ENCODE data around the gene ZNF319. TPM values are rescaled to one million over a fixed set of nuclear protein-coding genes. Genes with fewer than 3 reads are reported as not detected.
"Not testable (repeated sequence)": the region's sequence is repeated elsewhere in the genome, so short reads cannot be mapped to it uniquely, and the experiment has no call there.

The ZNF319 gene
- polyA plus RNA-seq, 6 donors from 2014 or later, result 3.1 to 10.7 (median 6.0) TPM

- no peaks in the 10 kb centered on the region for H3K36me3 Mint-ChIP-seq
- no peaks in the 10 kb centered on the region for H3K9me3 Mint-ChIP-seq
- peaks cover 8 to 25% (median 14%) of the 10 kb centered on the region in 3 donors for H3K27me3 Mint-ChIP-seq
- ATAC-seq (ENCODE audit: low read depth in 2 of 2) (no peak), DNase-seq (no peak)
- peaks cover 4 to 17% (median 16%) of the 10 kb centered on the region in 3 donors for H3K4me1 Mint-ChIP-seq
- H3K27ac Mint-ChIP-seq, result peak overlapping the region in 1 of 6 donors; percentile 8
- no peak overlapping the region for H3K4me3 Mint-ChIP-seq
Observed at GRCh38 chr16:57982385-57982784, 18.1 kb downstream of the ZNF319 start.

DNA sequence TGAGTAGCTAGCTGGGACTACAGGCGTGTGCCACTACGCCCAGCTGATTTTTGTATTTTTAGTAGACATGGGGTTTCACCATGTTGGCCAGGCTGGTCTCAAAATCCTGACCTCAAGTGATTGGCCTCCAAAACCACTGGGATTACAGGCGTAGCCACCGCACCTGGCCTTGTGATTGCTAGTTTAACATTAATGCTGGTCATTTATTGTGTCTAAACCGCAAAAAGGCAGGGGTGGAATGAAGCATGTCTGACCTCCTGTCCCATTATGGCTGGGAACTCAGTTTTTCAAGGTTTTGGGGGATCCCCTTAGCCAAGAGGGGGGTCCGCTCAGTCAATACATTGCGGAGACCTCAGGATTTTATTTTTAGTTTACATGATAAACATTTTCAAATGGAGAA is 18.8 kb downstream of the ZNF319 start:
- H3K9me3 Mint-ChIP-seq, result no peaks in the 10 kb centered on the region
- H3K36me3 Mint-ChIP-seq, result no peaks in the 10 kb centered on the region
- peaks cover 8 to 25% (median 14%) of the 10 kb centered on the region in 3 donors for H3K27me3 Mint-ChIP-seq
- peaks cover 4 to 17% (median 16%) of the 10 kb centered on the region in 3 donors for H3K4me1 Mint-ChIP-seq
- H3K27ac Mint-ChIP-seq, result no peak overlapping the region
- no peak for DNase-seq
- no peak for ATAC-seq (ENCODE audit: low read depth in 2 of 2)
- peak overlapping the region in 1 of 8 donors; percentile 36 for H3K4me3 Mint-ChIP-seq

DNA sequence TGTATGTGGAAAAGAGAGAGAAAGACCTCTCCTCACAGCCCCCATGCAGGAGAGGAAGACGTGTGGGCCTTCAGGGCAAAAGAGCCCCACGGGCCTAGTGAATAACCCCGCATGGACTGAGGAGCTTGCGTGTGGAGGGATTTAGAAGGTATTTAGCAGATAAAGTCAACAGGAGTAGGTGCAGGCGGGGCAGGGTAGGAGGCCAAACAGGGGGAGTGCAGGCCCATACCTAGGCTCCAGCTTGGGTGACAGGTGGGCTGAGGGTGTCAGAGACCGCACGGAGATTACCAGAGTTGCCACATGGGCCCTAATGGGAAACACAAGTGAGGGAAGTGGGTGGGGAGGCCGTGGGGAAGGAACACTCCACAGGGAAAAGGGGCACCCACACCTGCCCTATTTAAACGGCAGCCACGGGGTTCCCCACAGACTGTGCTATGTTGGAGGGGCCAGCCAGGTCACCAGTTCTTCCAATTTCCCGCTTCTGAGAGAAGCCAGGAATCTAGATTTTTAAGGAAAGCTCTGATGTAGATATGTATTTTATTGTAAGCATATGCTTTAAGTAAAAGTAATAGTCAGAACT is 21.4 kb downstream of the ZNF319 start:
- no peaks in the 10 kb centered on the region for H3K36me3 Mint-ChIP-seq
- no peak overlapping the region for H3K27ac Mint-ChIP-seq
- H3K27me3 Mint-ChIP-seq, result peaks cover 8 to 25% (median 19%) of the 10 kb centered on the region in 3 donors
- ATAC-seq (ENCODE audit: low read depth in 2 of 2) (no peak), DNase-seq (no peak)
- no peaks in the 10 kb centered on the region for H3K9me3 Mint-ChIP-seq
- no peak overlapping the region for H3K4me3 Mint-ChIP-seq
- H3K4me1 Mint-ChIP-seq, result peaks cover 0 to 3% (median under 1%) of the 10 kb centered on the region in 3 donors

DNA sequence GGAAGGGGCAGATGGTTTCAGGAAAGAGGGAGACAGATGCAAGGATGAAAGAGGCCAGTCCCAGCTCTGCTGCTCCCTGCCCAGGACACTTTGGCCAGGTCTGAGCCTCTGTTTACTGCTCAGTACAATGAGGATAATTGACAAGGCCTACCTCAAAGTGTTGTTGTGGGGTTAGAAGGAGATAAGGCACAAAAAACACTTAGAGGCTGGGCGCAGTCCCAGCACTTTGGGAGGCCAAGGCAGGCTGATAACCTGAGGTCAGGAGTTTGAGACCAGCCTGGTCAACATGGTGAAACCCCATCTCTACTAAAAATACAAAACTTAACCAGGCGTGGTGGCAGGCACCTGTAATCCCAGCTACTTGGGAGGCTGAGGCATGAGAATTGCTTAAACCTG is 22.4 kb downstream of the ZNF319 start:
- H3K4me1 Mint-ChIP-seq; ATAC-seq (ENCODE audit: low read depth in 2 of 2); H3K4me3 Mint-ChIP-seq; H3K36me3 Mint-ChIP-seq; H3K9me3 Mint-ChIP-seq; H3K27ac Mint-ChIP-seq; DNase-seq: not testable (repeated sequence)
- peaks cover 8 to 34% (median 25%) of the 10 kb centered on the region in 3 donors for H3K27me3 Mint-ChIP-seq

DNA sequence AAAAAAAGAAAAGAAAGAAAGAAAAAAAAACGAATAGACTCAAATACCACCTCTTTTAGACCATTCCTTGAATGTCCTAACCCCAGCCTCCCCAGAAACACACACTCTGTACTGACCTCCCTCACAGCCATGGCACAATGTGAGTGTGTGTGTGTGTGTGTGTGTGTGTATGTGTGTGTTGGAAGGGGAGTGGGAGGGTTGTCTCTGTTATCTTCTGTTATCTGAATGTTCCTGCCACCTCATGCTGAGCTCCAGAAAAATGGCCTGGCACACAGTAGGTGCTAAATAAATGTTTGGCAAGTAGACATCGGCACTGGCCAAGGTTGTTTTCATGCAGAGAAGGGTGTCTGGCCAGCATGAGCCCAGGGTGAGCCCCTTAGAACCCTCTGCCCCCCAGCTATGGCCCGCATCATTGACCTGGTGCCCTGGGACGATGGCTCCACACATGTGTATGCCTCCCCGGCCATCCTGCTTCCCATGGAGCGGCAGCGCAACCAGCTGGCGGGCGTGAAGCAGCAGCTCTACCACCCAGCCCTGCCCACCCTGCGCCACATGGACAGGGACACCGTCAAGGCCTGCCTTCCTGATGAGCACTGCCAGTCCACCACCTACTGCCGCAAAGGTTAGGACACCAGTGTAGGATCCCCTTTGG is 22.9 kb downstream of the ZNF319 start:
- Mint-ChIP-seq H3K27me3 (peaks cover 8 to 39% (median 29%) of the 10 kb centered on the region in 3 donors), H3K27ac (no peak overlapping the region), H3K4me3 (no peak overlapping the region), H3K4me1 (no peaks in the 10 kb centered on the region), H3K9me3 (no peaks in the 10 kb centered on the region), H3K36me3 (no peaks in the 10 kb centered on the region)
- ATAC-seq (ENCODE audit: low read depth in 2 of 2) (no peak), DNase-seq (no peak)

- Mint-ChIP-seq H3K27me3 (peaks cover 14 to 43% (median 34%) of the 10 kb centered on the region in 3 donors), H3K4me3 (no peak overlapping the region), H3K9me3 (no peaks in the 10 kb centered on the region), H3K4me1 (no peaks in the 10 kb centered on the region), H3K27ac (no peak overlapping the region), H3K36me3 (no peaks in the 10 kb centered on the region)
- ATAC-seq (ENCODE audit: low read depth in 2 of 2), result no peak
- no peak for DNase-seq
Observed at GRCh38 chr16:57976331-57976796, 24.1 kb downstream of the ZNF319 start.

DNA sequence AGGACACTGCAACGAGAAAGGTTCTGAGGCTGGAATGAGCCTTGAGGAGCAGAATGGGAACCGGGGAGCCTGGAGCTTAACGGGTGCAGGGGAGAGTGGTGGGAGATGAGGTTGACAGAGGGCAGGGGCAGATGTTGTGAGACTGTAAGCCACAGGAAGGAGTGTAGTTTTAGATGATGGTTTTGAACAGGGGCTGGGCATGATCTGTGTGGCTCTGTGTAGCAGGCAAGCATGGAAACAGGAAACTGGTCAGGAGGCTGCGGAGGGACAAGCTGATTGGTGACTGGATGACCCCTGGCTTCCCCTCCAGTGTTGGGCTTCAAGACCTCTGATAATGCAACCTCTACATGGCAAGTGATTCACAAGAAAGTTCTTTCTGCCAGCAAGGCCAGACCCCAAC is 28.2 kb downstream of the ZNF319 start:
- Mint-ChIP-seq H3K27ac (no peak overlapping the region), H3K4me3 (no peak overlapping the region), H3K27me3 (peaks cover 11 to 42% (median 37%) of the 10 kb centered on the region in 3 donors), H3K36me3 (no peaks in the 10 kb centered on the region), H3K4me1 (no peaks in the 10 kb centered on the region), H3K9me3 (no peaks in the 10 kb centered on the region)
- no peak for ATAC-seq (ENCODE audit: low read depth in 2 of 2)
- no peak for DNase-seq

GRCh38 chr16:57971848-57972247 is 28.6 kb downstream of the ZNF319 start:
- ATAC-seq (ENCODE audit: low read depth in 2 of 2) (no peak), DNase-seq (no peak)
- Mint-ChIP-seq H3K9me3 (no peaks in the 10 kb centered on the region), H3K27me3 (peaks cover 11 to 42% (median 37%) of the 10 kb centered on the region in 3 donors), H3K4me1 (peaks cover 0 to 3% (median 0%) of the 10 kb centered on the region in 3 donors), H3K4me3 (no peak overlapping the region), H3K27ac (no peak overlapping the region), H3K36me3 (no peaks in the 10 kb centered on the region)

GRCh38 chr16:57970970-57971369 is 29.5 kb downstream of the ZNF319 start, which contains the start of gene CNGB1:
Gene CNGB1 (minus strand): TSS chr16:57971128. CDS start chr16:57967286, 3,842 bp downstream.
- peaks cover 11 to 42% (median 37%) of the 10 kb centered on the region in 3 donors for H3K27me3 Mint-ChIP-seq
- H3K36me3 Mint-ChIP-seq, result no peaks in the 10 kb centered on the region
- peaks cover 0 to 3% (median 0%) of the 10 kb centered on the region in 3 donors for H3K4me1 Mint-ChIP-seq
- H3K27ac Mint-ChIP-seq, result peak within 1 kb of the TSS in 1 of 6 donors; percentile 46
- no peak for DNase-seq
- ATAC-seq (ENCODE audit: low read depth in 2 of 2), result no peak
- no peak within 1 kb of the TSS for H3K4me3 Mint-ChIP-seq
- no peaks in the 10 kb centered on the region for H3K9me3 Mint-ChIP-seq

- ATAC-seq (ENCODE audit: low read depth in 2 of 2) (no peak), DNase-seq (no peak)
- peaks cover 11 to 42% (median 37%) of the 10 kb centered on the region in 3 donors for H3K27me3 Mint-ChIP-seq
- peaks cover 0 to 3% (median 0%) of the 10 kb centered on the region in 3 donors for H3K4me1 Mint-ChIP-seq
- H3K9me3 Mint-ChIP-seq, result no peaks in the 10 kb centered on the region
- no peak overlapping the region for H3K4me3 Mint-ChIP-seq
- H3K27ac Mint-ChIP-seq, result peak overlapping the region in 1 of 6 donors; percentile 46
- no peaks in the 10 kb centered on the region for H3K36me3 Mint-ChIP-seq
Observed at GRCh38 chr16:57970319-57970718, 30.2 kb downstream of the ZNF319 start.

DNA sequence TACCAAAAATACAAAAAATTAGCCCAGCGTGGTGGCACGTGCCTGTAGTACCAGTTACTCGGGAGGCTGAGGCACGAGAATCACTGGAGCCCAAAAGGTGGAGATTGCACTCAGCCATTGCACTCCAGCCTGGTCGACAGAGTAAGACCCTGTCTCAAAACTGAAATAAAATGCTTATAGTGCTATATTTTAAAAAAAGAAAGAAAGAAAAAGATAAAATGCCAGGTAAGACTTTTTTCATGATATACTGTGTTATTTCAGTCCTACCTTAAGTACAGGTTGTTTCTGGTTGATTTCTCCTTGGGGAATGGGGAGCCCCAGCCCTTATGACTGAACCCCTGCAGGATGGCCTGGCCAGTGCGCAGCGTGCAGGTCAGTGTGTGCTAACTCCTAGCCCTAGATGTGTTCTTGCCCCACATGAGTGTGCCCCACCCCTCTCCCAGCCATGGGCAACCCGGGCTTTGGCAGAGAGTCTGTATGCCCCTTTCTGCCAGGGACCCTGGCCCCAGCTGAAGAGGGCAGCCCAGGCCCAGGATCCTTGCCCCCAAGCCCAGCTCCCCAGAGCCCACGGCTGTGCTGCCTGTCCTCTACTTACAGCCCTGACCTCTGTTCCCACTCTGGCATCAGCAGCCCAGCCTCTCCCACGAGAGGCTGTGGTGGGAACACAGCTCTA is 30.9 kb downstream of the ZNF319 start:
- Mint-ChIP-seq H3K27me3 (peaks cover 11 to 42% (median 35%) of the 10 kb centered on the region in 3 donors), H3K27ac (peak overlapping the region in 1 of 6 donors; percentile 46), H3K9me3 (peaks cover 0 to 5% (median 0%) of the 10 kb centered on the region in 7 donors), H3K4me3 (no peak overlapping the region), H3K4me1 (peaks cover 0 to 3% (median 0%) of the 10 kb centered on the region in 3 donors), H3K36me3 (no peaks in the 10 kb centered on the region)
- ATAC-seq (ENCODE audit: low read depth in 2 of 2) (no peak), DNase-seq (no peak)

DNA sequence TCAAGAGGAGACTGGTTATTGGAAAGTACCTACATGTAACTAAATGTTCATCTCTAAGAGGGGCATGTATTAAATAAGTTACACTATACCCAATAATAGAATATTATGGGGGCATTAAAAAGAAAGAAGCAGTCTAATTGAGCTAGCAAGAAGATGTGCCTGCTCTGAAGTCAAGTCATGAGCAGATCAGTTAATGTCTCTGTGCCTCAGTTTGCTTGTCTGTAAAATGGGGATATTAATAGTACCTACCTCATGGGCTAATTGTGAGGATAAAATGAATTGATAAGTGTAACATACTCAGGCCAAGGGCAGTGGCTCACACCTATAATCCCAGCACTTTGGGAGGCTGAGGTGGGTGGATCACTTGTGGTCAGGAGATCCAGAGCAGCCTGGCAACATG is 32.6 kb downstream of the ZNF319 start:
- ATAC-seq (ENCODE audit: low read depth in 2 of 2), result no peak
- Mint-ChIP-seq H3K27me3 (peaks cover 11 to 36% (median 26%) of the 10 kb centered on the region in 3 donors), H3K4me1 (peaks cover 0 to 3% (median 0%) of the 10 kb centered on the region in 3 donors), H3K9me3 (peaks cover 0 to 5% (median 0%) of the 10 kb centered on the region in 7 donors), H3K27ac (no peak overlapping the region), H3K36me3 (no peaks in the 10 kb centered on the region), H3K4me3 (no peak overlapping the region)
- no peak for DNase-seq

GRCh38 chr16:57966986-57967385 is 33.5 kb downstream of the ZNF319 start:
- H3K9me3 Mint-ChIP-seq, result peaks cover 0 to 5% (median 0%) of the 10 kb centered on the region in 7 donors
- peaks cover 0 to 3% (median 0%) of the 10 kb centered on the region in 3 donors for H3K4me1 Mint-ChIP-seq
- H3K27me3 Mint-ChIP-seq, result peaks cover 7 to 33% (median 22%) of the 10 kb centered on the region in 3 donors
- H3K27ac Mint-ChIP-seq, result peak overlapping the region in 1 of 6 donors; percentile 24
- ATAC-seq (ENCODE audit: low read depth in 2 of 2), result no peak
- H3K4me3 Mint-ChIP-seq, result no peak overlapping the region
- H3K36me3 Mint-ChIP-seq, result no peaks in the 10 kb centered on the region
- no peak for DNase-seq

Measured in naive B cell (primary cell).